Endothelial cell of umbilical vein (primary cell): ENCODE results near the gene GNAL. TPM values are rescaled to one million over a fixed set of nuclear protein-coding genes. Genes with fewer than 3 reads are reported as not detected.

Experiments used
- BruUV-seq: library from RNA; stranded (reverse); fragments of 400-500 nt; replicated peaks from 2 replicates; lab custom pipeline; 2021; lab: Mats Ljungman, UMichigan
- CTCF ChIA-PET: fragments of 300-600, 350-600 bp; sonication (Branson Sonifier 250); formaldehyde crosslinking; loops from one replicate; lab custom pipeline; 2021; ENCODE audit warnings: antibody characterized with exemption, inconsistent platforms; lab: Charles Lee
- POLR2A ChIA-PET: fragments of 300-600, 350-600 bp; sonication (Branson Sonifier 250); formaldehyde crosslinking; loops from one replicate; lab custom pipeline; 2021; ENCODE audit warnings: antibody characterized with exemption, inconsistent platforms; lab: Charles Lee
- DNase-seq: peaks from one replicate; pipeline ENCODE4 v3.0.0-alpha.2; 2011; ENCODE audit warnings: low read depth, low spot score
- FAIRE-seq: peaks from 2 replicates; lab custom pipeline; 2011; peaks lifted over from hg19 to GRCh38; lab: Jason Lieb, UNC
- H2AFZ ChIP-seq: 2 replicates; pipeline ENCODE4 v1.6.0; 2012; ENCODE audit warnings: low read depth, low read length, control low read depth, inconsistent platforms
- H3K27ac ChIP-seq: 2 replicates; pipeline ENCODE4 v1.5.1; 2011; ENCODE audit warnings: low read depth, mild to moderate bottlenecking, control low read depth, low read length, moderate library complexity; ENCODE audit not compliant: insufficient read depth
- H3K27me3 ChIP-seq, 2 experiments: 2 replicates each; pipeline versions ENCODE4 v1.6.0 to v1.6.1; 2011; ENCODE audit warnings: low read length in 2 of 2, mixed read lengths in 1 of 2; ENCODE audit not compliant: control insufficient read depth in 2 of 2, insufficient read depth in 2 of 2
- H3K36me3 ChIP-seq, 2 experiments: 2 replicates in 1 of 2; 3 replicates in 1 of 2; pipeline ENCODE4 v1.5.1; 2011; ENCODE audit warnings: low read length in 2 of 2, mild to moderate bottlenecking in 1 of 2, moderate library complexity in 1 of 2; ENCODE audit not compliant: control insufficient read depth in 2 of 2, insufficient read depth in 2 of 2; ENCODE audit errors: extremely low read depth in 1 of 2
- H3K4me1 ChIP-seq: 3 replicates; pipeline ENCODE4 v1.5.1; 2011; ENCODE audit warnings: mild to moderate bottlenecking, low read length; ENCODE audit not compliant: control insufficient read depth, insufficient read depth; ENCODE audit errors: extremely low read depth
- H3K4me2 ChIP-seq: 2 replicates; pipeline ENCODE4 v1.6.1; 2011; ENCODE audit warnings: low read length, control low read depth, mixed read lengths; ENCODE audit not compliant: insufficient read depth
- H3K4me3 ChIP-seq, 3 experiments: fragments of 200-600 bp in 1 of 3; sonication (generic), shearing (Covaris generic) in 1 of 3; replicated peaks in 1 of 3; 2 replicates each; pipeline ENCODE4 v1.5.1; 2011 to 2016; ENCODE audit warnings: control low read depth in 3 of 3, low read length in 3 of 3, mild to moderate bottlenecking in 2 of 3, inconsistent platforms in 1 of 3, low read depth in 1 of 3, moderate library complexity in 1 of 3; ENCODE audit not compliant: insufficient read depth in 1 of 3
- H3K79me2 ChIP-seq: 2 replicates; pipeline ENCODE4 v1.6.0; 2012; ENCODE audit warnings: low read length, inconsistent platforms; ENCODE audit not compliant: control insufficient read depth, insufficient read depth
- H3K9ac ChIP-seq: replicated peaks from 2 replicates; pipeline ENCODE3; 2011; ENCODE audit warnings: low read length, control low read depth; ENCODE audit not compliant: insufficient read depth; ENCODE audit errors: extremely low read depth
- H3K9me1 ChIP-seq: replicated peaks from 3 replicates; pipeline ENCODE4 v1.6.0; 2011; ENCODE audit warnings: mild to moderate bottlenecking, low read length; ENCODE audit not compliant: control insufficient read depth, insufficient read depth; ENCODE audit errors: extremely low read depth
- H3K9me3 ChIP-seq: replicated peaks from 2 replicates; pipeline ENCODE4 v1.5.1; 2012; ENCODE audit warnings: low read length, inconsistent platforms; ENCODE audit not compliant: control insufficient read depth, insufficient read depth
- H4K20me1 ChIP-seq: replicated peaks from 2 replicates; pipeline ENCODE3; 2011; ENCODE audit warnings: mild to moderate bottlenecking, low read length; ENCODE audit not compliant: control insufficient read depth, insufficient read depth; ENCODE audit errors: extremely low read depth
- CTCF ChIP-seq, 2 donors: IDR thresholded peaks; 1 replicate in 1 of 2; 2 replicates in 1 of 2; pipeline ENCODE4 v1.5.1; 2011; ENCODE audit warnings: low read length in 2 of 2, mild to moderate bottlenecking in 2 of 2, moderate library complexity in 2 of 2, control low read depth in 1 of 2, inconsistent platforms in 1 of 2, low read depth in 1 of 2; ENCODE audit not compliant: insufficient read depth in 1 of 2; ENCODE audit errors: extremely low read depth in 1 of 2
- EZH2 ChIP-seq: IDR thresholded peaks from 2 replicates; pipeline ENCODE4 v1.6.1; 2012; ENCODE audit warnings: borderline replicate concordance, low read depth, mild to moderate bottlenecking, moderate library complexity, low read length, inconsistent platforms; ENCODE audit not compliant: severe bottlenecking
- FOS ChIP-seq: IDR thresholded peaks from 2 replicates; pipeline ENCODE4 v1.6.1; 2011; ENCODE audit warnings: mild to moderate bottlenecking, low read length, moderate library complexity, borderline replicate concordance; ENCODE audit not compliant: insufficient read depth
- GATA2 ChIP-seq: IDR thresholded peaks from 2 replicates; pipeline ENCODE4 v1.7.0; 2011; ENCODE audit warnings: low read depth, mild to moderate bottlenecking, moderate library complexity, mixed read lengths, low read length; ENCODE audit not compliant: insufficient read length, insufficient read depth
- JUN ChIP-seq: IDR thresholded peaks from 2 replicates; pipeline ENCODE4 v1.6.1; 2011; ENCODE audit warnings: borderline replicate concordance, low read depth; ENCODE audit not compliant: insufficient read length, insufficient read depth
- MAX ChIP-seq: IDR thresholded peaks from 2 replicates; pipeline ENCODE4 v1.6.1; 2011; ENCODE audit not compliant: insufficient read depth, insufficient read length
- MYC ChIP-seq: IDR thresholded peaks from one replicate; pipeline ENCODE4 v1.6.1; 2011; ENCODE audit warnings: mild to moderate bottlenecking, low read depth, low read length
- POLR2A ChIP-seq: IDR thresholded peaks from 2 replicates; pipeline ENCODE4 v1.6.1; 2012; ENCODE audit warnings: low read depth, mild to moderate bottlenecking, control low read depth, low read length
- POLR2AphosphoS5 ChIP-seq: IDR thresholded peaks from 2 replicates; pipeline ENCODE4 v1.6.1; 2012; ENCODE audit warnings: low read depth, mild to moderate bottlenecking, control low read depth, low read length, moderate library complexity; ENCODE audit not compliant: insufficient read depth
- dilution Hi-C: fragments of 300-500 bp; cut with MboI; formaldehyde crosslinking; loops from one replicate; pipeline ENCODE4 v1.15.0; 2019; ENCODE audit warnings: low sequenced_read_pairs; ENCODE audit not compliant: extremely low pct_ligation_motif_present
- intact Hi-C: fragments of 100-400 bp; cut with micrococcal nuclease; formaldehyde crosslinking; loops from one replicate; pipeline ENCODE4 v1.10.0; 2022
- polyA plus RNA-seq, 4 experiments: library from polyadenylated mRNA; depleted of rRNA in 3 of 4; stranded (reverse) in 3 of 4; unstranded in 1 of 4; fragments of >200 nt; gene quantifications; 2 replicates each; pipeline versions ENCODE4 v1.2.1 to v1.2.3, GENCODE V29; 2011 to 2012; ENCODE audit warnings: missing spikeins in 1 of 4
- total RNA-seq: library from RNA; stranded (reverse); gene quantifications from 2 replicates; pipeline ENCODE4 v1.2.3, GENCODE V29; 2021

Gene GNAL
- total and polyA plus RNA-seq, 2 donors (not counting 3 experiments of a cell fraction or from before 2014, with no cell fraction given): 0.07 to 0.73 TPM

GRCh38 chr18:11821208-11821607 lies 132.1 kb downstream of the GNAL start:
- dilution Hi-C loops (no loop called here), intact Hi-C loops (no loop called here)
- Histone ChIP-seq H3K4me1 (no peaks in the 10 kb centered on the region), H3K9me3 (no peaks in the 10 kb centered on the region), H3K79me2 (no peaks in the 10 kb centered on the region), H3K36me3 (no peaks in the 10 kb centered on the region), H3K4me2 (no peak overlapping the region), H3K9ac (no peak overlapping the region), H4K20me1 (no peaks in the 10 kb centered on the region), H3K27me3 (no peaks in the 10 kb centered on the region), H3K27ac (no peak overlapping the region), H3K9me1 (no peaks in the 10 kb centered on the region), H2AFZ (no peak overlapping the region), H3K4me3 (no peak overlapping the region)
- ChIA-PET POLR2A (no interaction called here), CTCF (no interaction called here)
- BruUV-seq: no TSS peak
- no peak for DNase-seq
- FAIRE-seq: no peak
- TF ChIP-seq FOS (no peak), CTCF (IDR thresholded peaks at IDR 0.05; ENCODE audit: extremely low read depth in 1 of 2, insufficient read depth in 1 of 2, low read depth in 1 of 2, low read length in 2 of 2) (no peak), JUN (no peak), GATA2 (no peak), POLR2AphosphoS5 (no peak), MYC (no peak), MAX (no peak), POLR2A (no peak), EZH2 (no peak)
